Measurements from ENCODE around the gene CHCHD10.

CHCHD10 gene

DNA sequence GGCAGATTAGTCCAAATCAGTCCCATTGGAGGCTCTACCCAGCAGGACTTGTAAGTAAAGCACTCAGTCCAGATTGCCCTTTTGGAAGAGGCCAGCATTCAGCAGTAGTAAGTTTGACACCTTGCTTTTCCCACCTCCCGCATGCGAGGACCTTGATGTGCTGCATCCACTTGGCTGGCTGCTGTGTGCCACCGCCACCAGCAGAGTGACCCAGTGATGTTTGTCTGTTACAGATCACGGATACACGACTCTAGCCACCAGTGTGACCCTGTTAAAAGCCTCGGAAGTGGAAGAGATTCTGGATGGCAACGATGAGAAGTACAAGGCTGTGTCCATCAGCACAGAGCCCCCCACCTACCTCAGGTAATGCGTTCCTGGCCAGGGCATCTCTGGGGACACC lies 25.6 kb upstream of the CHCHD10 start:
- TF ChIP-seq ZNF565 (CRISPR knock-in tag; conservative IDR thresholded peaks at IDR 0.05; ENCODE audit: low read depth): no peak
- TF ChIP-seq ESRRG (CRISPR knock-in tag; IDR thresholded peaks at IDR 0.05): no peak
- TF ChIP-seq, protein P1, sequence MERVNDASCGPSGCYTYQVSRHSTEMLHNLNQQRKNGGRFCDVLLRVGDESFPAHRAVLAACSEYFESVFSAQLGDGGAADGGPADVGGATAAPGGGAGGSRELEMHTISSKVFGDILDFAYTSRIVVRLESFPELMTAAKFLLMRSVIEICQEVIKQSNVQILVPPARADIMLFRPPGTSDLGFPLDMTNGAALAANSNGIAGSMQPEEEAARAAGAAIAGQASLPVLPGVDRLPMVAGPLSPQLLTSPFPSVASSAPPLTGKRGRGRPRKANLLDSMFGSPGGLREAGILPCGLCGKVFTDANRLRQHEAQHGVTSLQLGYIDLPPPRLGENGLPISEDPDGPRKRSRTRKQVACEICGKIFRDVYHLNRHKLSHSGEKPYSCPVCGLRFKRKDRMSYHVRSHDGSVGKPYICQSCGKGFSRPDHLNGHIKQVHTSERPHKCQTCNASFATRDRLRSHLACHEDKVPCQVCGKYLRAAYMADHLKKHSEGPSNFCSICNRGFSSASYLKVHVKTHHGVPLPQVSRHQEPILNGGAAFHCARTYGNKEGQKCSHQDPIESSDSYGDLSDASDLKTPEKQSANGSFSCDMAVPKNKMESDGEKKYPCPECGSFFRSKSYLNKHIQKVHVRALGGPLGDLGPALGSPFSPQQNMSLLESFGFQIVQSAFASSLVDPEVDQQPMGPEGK (CRISPR knock-in tag; IDR thresholded peaks at IDR 0.05; ENCODE audit: borderline replicate concordance): no peak
- TF ChIP-seq, protein P2, sequence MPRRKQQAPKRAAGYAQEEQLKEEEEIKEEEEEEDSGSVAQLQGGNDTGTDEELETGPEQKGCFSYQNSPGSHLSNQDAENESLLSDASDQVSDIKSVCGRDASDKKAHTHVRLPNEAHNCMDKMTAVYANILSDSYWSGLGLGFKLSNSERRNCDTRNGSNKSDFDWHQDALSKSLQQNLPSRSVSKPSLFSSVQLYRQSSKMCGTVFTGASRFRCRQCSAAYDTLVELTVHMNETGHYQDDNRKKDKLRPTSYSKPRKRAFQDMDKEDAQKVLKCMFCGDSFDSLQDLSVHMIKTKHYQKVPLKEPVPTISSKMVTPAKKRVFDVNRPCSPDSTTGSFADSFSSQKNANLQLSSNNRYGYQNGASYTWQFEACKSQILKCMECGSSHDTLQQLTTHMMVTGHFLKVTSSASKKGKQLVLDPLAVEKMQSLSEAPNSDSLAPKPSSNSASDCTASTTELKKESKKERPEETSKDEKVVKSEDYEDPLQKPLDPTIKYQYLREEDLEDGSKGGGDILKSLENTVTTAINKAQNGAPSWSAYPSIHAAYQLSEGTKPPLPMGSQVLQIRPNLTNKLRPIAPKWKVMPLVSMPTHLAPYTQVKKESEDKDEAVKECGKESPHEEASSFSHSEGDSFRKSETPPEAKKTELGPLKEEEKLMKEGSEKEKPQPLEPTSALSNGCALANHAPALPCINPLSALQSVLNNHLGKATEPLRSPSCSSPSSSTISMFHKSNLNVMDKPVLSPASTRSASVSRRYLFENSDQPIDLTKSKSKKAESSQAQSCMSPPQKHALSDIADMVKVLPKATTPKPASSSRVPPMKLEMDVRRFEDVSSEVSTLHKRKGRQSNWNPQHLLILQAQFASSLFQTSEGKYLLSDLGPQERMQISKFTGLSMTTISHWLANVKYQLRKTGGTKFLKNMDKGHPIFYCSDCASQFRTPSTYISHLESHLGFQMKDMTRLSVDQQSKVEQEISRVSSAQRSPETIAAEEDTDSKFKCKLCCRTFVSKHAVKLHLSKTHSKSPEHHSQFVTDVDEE (CRISPR knock-in tag; IDR thresholded peaks at IDR 0.05): no peak
- no peak for TF ChIP-seq ZNF70 (CRISPR knock-in tag; IDR thresholded peaks at IDR 0.05)
- TF ChIP-seq ZC3H10 (CRISPR knock-in tag; IDR thresholded peaks at IDR 0.05): no peak
- no peak for TF ChIP-seq SNAI2 (CRISPR knock-in tag; IDR thresholded peaks at IDR 0.05)
- TF ChIP-seq ZFP30 (CRISPR knock-in tag; IDR thresholded peaks at IDR 0.05): no peak
- no peak for TF ChIP-seq OSR1 (CRISPR knock-in tag; IDR thresholded peaks at IDR 0.05)
- TF ChIP-seq, protein P3, sequence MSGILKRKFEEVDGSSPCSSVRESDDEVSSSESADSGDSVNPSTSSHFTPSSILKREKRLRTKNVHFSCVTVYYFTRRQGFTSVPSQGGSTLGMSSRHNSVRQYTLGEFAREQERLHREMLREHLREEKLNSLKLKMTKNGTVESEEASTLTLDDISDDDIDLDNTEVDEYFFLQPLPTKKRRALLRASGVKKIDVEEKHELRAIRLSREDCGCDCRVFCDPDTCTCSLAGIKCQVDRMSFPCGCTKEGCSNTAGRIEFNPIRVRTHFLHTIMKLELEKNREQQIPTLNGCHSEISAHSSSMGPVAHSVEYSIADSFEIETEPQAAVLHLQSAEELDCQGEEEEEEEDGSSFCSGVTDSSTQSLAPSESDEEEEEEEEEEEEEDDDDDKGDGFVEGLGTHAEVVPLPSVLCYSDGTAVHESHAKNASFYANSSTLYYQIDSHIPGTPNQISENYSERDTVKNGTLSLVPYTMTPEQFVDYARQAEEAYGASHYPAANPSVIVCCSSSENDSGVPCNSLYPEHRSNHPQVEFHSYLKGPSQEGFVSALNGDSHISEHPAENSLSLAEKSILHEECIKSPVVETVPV (CRISPR knock-in tag; IDR thresholded peaks at IDR 0.05): no peak
- TF ChIP-seq BACH2 (CRISPR knock-in tag; IDR thresholded peaks at IDR 0.05; ENCODE audit: borderline replicate concordance): no peak
- no peak for TF ChIP-seq CSDC2 (CRISPR knock-in tag; IDR thresholded peaks at IDR 0.05)
- no peak for TF ChIP-seq TOX (CRISPR knock-in tag; IDR thresholded peaks at IDR 0.05; ENCODE audit: borderline replicate concordance)
- no peak for ATAC-seq

DNA sequence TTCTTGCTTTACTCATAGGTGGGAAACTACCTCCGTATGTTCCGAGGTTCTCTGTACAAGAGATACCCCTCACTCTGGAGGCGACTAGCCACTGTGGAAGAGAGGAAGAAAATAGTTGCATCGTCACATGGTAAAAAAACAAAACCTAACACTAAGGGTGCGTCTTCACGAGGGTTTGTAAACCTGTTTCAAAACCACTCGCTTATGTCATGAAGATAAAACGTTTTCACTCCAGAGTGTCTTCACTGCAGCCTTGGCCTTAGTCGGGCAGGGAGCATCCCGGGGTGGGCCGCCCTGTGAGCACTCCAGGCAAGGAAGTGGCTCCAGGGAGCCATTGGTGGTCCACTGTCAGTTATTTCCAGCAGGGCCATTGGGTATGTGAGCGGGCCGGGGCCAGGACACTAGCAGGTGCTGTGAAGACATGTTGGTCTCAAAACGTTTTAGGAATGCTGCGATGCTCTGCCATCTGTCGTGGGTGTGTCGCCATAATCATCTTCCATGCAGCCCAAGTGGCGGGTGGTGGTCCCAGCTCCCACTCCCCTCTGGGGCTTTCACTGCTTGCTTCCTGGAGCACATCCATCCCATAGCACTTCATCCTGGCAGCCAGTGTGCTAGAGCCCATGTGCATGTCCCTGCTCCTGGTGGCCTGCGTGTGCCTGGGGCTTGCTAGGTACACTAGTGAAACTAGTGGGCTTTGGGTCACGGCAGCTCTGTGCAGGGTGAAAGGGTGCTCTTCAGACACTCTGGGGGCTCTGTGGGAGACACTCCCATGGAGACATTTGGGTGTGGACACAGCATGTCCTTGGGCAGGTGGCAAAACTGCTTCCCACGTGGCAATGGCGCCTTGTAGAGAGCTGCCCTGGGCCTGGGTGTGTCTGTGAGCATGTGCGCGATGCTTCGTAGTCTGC lies 24.2 kb upstream of the CHCHD10 start:
- ATAC-seq: no peak
- TF ChIP-seq SNAI2 (CRISPR knock-in tag; IDR thresholded peaks at IDR 0.05): no peak
- TF ChIP-seq ISL1 (CRISPR knock-in tag; IDR thresholded peaks at IDR 0.05): no peak
- TF ChIP-seq, protein P2 (CRISPR knock-in tag; IDR thresholded peaks at IDR 0.05): no peak
- no peak for TF ChIP-seq ZFP3 (CRISPR knock-in tag; IDR thresholded peaks at IDR 0.05)
- TF ChIP-seq, protein P4, sequence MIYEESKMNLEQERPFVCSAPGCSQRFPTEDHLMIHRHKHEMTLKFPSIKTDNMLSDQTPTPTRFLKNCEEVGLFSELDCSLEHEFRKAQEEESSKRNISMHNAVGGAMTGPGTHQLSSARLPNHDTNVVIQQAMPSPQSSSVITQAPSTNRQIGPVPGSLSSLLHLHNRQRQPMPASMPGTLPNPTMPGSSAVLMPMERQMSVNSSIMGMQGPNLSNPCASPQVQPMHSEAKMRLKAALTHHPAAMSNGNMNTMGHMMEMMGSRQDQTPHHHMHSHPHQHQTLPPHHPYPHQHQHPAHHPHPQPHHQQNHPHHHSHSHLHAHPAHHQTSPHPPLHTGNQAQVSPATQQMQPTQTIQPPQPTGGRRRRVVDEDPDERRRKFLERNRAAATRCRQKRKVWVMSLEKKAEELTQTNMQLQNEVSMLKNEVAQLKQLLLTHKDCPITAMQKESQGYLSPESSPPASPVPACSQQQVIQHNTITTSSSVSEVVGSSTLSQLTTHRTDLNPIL (CRISPR knock-in tag; IDR thresholded peaks at IDR 0.05; ENCODE audit: low read depth): no peak
- TF ChIP-seq CSDC2 (CRISPR knock-in tag; IDR thresholded peaks at IDR 0.05): no peak
- no peak for TF ChIP-seq OSR1 (CRISPR knock-in tag; IDR thresholded peaks at IDR 0.05)
- no peak for TF ChIP-seq ZNF70 (CRISPR knock-in tag; IDR thresholded peaks at IDR 0.05)
- TF ChIP-seq ZC3H10 (CRISPR knock-in tag; IDR thresholded peaks at IDR 0.05): no peak
- no peak for TF ChIP-seq PPARA (CRISPR knock-in tag; IDR thresholded peaks at IDR 0.05; ENCODE audit: borderline replicate concordance)
- no peak for TF ChIP-seq ZFP30 (CRISPR knock-in tag; IDR thresholded peaks at IDR 0.05)
- TF ChIP-seq TOX (CRISPR knock-in tag; IDR thresholded peaks at IDR 0.05; ENCODE audit: borderline replicate concordance): no peak
- TF ChIP-seq, protein P1 (CRISPR knock-in tag; IDR thresholded peaks at IDR 0.05; ENCODE audit: borderline replicate concordance): no peak
- TF ChIP-seq ZNF8 (CRISPR knock-in tag; IDR thresholded peaks at IDR 0.05): no peak
- no peak for TF ChIP-seq RARB (CRISPR knock-in tag; IDR thresholded peaks at IDR 0.05)

Measured in SK-N-SH treated with all-trans-retinoic acid at 6 μM for 48 hours (cell line).